SHP77 (cell line): Measurements from ENCODE around the gene VAPA.

Experiments
- DNase-seq, 2 experiments: peaks; one replicate each; lab custom pipeline; 2025; lab: John Stamatoyannopoulos, UW

VAPA gene

DNA sequence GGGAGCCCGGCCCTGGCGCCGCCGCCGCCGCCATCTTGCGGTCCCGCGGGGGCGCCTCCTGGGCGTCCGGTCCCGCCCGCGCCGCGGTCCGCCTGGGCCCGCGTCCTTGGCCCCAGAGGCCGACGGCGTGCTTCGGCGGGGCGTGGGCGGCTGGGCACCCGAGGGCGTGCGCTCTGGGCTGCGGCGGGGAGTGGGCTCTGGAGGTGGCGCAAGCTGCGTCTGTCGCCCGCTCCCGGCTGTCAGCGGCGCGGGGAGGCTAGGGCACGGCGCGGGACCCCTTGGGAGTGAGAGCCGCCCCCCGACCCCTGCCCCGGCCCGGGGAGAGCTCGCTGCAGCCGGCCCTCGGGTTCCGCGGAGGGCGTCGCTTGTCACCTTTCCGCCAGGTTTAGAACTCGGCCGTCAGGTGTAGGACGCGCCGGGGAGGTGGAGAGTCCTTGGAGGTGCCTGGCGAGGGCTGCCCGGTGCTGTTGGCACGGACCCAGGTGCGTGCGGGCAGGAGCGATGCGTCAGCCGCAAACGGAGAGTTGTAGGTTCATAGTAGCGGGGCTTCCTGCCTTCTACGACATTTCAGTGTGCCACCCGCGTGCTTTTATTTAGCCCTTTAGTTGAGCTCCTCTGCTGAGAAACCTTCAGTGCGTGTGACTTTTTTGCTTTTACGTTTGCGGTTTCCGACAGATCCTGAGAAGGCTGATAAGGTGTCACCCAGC lies 921 bp downstream of the VAPA start:
- peak; percentile 7 to 39 for DNase-seq

DNA sequence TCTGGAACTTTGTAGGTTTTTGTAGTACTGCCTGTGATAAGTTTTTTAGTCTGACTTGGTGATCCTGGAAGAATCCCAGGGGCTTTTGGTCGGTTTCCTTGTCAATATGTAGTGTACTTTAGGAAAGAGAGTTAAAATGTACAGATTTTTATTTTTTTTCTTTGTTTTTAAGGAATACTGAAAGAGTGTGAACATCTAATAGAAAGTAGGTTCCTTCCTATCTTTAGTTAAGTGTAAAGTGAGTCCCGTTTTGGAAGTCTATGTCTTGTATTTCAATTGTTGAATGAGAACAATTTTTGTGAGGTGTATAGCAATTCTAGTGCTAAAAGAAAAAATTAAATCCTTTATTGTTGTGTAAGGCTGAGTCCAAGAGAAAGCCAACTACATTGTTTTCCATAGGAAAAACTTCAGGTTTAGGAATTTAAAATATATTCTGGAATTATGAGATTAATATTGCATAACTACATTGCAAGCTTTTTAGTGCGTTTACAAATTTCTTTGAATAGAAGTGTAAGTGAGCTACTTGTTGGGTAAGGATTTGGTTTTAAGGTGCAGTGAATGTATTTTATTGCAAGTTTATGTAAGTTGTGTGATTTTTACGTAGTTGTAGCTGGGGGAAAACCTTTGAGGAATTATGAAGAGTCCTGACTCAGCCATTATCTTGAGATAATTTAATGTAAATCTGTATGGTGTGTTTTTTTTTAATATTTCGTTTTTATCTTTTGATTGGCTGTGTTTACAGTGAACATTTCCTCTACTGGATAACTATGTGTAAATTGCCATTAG lies 1.7 kb downstream of the VAPA start:
- DNase-seq, result no peak

DNA sequence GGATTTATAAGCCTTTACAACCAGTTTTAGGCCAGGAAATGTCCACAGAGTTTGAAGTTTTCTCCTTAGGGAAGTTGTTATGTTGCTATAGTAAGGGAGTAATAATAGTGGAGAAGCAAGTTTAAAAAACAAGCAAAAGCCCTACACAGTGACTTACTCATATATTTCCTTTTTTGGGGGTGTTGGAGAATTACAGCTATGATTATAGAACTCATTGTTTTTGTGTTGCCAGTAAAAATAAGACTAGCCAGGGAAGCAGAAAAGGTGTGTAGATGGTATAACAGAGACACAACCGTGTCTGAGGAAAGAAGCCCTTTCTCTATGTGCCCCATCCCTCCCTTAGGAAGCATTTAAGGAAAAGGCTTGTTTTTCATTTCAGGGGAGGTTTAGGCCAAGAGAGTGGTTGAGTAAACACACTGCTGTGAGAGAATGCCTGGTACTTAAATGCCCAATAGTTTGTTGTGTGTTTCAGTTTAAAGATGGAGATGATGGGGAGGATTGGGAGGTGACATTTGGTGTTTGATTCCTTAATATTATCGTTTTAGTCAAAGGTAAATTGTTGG lies 2.3 kb downstream of the VAPA start:
- no peak for DNase-seq

DNA sequence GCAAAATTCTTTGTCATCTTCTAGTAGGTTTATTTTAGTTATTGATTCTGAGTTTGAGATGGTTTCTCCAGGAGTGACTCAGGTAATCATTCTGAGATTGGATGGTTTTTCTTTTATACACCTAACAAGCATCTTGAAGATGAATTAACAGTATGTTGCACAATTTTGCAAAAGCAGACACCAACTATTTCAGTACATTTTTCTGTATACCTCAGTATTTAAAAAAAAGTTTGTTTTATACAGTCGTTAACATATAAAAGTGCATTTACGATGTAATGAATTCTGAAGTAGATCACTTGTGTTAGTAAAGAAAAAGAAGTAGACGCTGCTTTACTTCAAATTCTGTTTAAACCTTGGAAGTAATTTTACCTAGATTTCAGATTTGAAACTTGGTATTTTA lies 3.0 kb downstream of the VAPA start:
- DNase-seq, result no peak

DNA sequence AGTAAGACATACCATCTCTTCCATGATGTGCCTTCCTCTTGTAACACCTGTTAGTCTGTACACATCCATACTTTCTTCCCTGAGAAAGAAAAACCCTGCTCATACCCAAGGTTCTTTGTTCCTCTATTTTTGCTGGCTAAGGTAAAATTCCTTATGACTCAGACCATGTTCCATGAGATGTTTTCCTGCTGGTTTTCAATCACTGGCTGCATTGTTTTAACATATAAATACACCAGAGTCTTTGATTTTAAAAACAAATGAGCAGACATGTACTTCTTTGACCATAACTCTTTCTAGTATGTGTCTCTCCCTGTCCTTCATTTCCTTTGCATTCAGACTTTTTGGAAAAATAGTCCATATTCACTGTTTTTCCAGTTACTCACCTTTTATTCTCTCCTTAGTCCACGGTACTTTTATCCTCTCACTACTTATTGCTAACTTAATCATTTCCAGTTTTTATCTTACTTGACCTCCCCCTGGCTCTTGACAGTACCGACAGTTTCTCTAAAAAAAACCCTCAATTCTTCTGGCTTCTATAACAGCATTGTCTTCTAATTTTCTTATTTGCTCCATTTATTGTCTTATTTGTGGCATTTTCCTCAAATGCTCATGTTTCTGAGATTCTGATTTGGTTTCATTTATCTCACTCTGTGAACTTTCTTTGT lies 4.3 kb downstream of the VAPA start:
- DNase-seq, result no peak

DNA sequence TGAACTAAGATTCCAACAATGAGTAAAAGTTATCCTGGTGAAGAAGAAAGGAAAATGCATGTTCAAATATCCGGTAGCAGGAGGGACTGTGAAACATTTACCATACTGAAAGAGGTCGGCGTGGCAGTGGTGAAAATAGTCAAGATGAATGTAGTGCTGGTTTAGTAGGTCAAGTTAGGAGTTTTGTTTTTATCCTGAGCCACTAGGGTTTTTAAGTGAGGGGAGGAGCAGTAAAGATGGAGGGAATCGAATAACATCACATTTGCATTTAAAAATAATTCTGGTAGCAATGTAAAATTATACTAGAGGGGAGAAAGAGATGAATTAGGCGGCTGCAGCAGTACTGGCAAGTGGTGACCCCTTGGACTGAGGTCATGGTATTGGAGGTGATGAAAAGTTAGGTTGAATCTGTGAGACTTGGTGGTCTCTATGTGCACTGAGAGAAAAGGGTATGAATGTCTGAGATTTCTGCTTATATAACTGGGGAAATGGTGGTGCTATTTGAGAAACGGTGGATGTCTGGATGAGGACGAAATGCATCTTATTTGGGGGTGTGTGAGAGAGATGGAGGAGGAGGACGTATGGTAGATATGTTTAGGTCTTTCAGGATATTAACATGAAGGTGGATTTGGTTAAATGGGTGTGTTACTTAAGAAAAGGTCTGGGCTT lies 5.9 kb downstream of the VAPA start:
- no peak for DNase-seq

DNA sequence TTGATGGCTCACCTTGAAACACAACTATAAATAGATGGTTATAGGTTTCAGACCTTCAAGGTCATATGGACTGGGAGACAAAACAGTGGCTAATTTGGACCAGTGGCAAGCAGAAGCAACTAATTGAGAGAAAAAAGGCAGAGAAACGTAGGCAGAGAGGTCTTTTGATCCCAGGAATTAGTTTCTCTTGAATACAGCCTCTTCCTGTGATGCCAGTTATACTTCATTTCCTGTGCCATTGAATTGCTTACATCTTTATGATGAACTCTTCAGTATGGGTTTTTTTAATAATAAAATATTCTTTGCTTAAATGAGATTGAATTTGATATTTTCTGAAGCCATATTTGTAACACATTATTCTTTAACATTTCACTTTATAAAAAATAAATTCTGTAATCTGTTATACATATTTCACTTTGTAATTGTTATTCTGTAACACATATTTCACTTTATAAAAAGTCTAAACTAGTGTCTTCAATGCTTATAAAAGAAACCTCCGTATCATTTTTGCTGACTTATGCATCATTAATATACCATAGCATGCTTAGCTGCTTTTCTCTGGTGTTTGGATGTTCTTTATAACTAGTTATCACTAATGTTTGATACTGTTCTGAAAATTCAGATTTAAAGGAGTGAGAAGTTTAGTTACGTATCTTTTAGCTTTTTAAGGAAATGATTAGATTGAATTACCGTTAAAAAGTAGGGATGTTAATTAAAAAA lies 8.9 kb downstream of the VAPA start:
- no peak for DNase-seq

DNA sequence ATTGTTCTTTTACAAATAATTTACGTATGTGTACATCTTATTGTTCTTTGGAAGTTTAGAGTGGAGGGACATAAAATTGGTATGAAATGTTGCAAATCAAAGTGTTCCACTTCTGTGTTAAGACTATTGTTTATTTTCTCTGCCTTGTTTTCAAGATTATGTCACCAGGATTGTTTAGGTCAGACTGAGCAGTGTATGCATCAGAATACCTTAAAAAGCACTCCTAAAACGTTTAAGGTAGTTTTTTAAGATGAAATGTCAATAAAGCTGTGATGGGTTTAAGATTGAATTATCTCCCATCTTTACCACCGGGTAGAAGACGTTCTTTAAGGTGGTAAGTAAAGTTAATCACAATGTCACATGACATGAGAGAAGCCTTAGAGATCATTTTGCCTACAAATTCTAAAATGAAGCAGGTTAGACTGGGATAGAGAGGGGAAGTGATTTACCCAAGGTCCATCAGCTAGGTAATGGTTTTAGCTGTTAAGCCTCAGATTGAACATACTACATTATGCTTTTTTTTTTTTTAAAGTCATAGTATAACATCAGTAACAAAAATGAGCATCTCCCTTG lies 10.6 kb downstream of the VAPA start:
- DNase-seq, result no peak

DNA sequence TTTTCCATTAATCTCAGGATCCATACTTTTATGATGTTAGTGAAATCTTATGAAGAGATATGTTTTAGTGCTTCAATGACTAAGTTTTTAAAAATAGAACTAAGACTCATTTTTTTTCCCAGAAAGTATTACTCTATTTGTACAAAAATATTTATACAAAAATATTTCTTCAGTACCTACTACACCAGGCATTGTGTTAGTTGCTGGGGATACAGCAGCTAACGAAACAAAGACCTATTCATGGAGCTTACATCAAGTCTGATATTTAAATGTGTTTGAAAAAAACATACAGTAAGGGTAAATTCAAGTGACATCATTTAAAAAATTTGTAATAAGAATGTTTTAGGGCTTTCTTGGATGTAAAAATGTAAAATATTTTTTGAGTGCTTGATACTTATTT lies 11.6 kb downstream of the VAPA start:
- no peak for DNase-seq

DNA sequence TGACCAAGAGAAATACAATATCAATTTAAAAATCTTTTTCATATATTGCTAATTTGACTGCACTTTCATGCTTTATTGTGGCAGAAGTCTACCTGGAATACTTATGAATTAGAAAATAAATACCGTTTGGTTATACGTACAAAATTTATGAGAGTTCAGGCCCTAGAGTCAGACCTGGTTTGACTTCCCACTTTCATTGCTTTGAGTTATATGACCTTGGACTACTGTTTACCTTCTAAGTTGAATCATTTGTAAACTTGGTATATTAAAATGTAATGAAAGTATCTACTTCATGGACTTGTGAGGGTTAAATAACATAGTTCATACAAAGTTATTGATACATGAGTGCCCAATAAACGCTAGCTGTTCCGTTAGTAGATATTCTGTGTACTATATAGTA lies 12.0 kb downstream of the VAPA start:
- DNase-seq, result no peak

DNA sequence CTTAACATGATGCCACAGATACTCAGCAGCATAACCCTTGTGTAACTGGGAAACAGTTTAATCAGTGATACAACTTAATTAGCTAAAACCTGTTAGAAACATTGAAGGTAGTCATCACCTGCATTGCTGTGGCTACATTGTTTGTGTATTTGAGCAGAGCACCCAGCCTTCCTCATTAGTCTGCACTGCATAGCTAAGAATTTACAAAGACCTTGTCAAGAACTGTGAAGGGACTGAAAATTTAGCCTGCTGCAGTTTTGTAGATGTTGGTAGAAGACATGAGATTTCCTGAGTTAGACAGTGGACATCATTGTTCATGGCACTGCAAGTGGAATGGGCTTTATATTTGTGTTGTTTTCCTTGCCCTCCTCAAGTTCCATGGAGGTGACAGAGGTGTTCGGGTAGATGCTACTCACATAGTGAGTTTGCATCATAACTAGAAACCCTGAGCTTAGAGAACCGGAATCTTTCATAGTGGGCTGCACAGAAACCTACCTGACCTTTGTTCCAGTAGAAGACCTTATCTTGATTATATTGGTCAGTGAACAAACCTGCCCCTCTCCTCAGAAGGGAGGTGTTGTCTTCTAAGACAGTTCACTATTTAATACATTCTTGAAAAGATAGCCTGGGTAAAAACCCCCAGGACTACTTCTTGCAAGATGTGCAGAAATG lies 12.5 kb downstream of the VAPA start:
- no peak for DNase-seq

DNA sequence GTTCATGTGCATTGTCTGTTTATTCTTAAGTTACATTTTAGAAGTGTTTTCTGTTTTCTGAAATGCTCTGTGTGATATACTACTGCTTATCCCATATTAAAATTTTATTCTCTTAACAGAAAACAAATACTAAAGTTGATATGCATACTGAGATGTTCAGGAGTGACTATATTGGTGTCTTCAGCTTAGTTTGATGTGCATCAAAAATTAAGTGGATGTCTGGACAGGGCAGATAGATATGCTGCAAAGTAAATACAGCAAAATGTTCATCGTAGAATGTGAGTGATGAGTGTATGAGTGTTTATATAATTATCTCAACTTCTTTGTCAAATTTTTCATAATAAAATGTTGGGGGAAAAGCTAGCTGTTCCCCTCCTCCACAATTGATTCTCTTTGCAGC lies 13.2 kb downstream of the VAPA start:
- no peak for DNase-seq

DNA sequence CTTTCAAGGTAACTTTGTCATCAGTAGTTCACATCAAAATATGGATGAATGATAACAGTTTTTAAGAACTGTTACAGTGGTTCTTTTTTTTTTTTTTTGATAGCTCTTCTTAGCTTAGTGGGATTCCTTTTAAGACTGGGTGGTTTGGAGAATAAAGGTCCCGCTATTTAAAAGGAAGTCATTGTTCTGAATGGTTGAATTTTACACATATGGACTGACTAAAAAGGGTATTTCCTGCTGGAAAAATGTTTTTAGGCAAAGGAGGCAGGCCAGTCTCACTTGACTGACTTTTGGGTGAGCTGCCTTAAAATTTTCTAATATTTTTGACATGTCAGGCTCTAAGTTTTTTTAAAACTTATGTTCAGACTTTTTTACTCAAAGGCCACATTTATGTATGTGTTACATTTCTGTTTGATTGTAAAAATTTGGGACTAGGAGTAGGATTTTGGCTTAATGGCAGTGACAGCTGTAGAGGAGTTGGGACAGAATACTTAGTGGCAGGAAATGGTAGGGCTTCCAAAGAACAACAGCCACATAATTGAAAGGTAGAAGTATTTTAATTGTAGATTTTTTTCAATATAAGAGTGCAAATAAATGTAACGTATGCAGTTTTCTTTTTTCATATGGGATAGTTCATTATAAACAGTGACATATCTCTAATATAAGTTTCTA lies 13.7 kb downstream of the VAPA start:
- no peak for DNase-seq

DNA sequence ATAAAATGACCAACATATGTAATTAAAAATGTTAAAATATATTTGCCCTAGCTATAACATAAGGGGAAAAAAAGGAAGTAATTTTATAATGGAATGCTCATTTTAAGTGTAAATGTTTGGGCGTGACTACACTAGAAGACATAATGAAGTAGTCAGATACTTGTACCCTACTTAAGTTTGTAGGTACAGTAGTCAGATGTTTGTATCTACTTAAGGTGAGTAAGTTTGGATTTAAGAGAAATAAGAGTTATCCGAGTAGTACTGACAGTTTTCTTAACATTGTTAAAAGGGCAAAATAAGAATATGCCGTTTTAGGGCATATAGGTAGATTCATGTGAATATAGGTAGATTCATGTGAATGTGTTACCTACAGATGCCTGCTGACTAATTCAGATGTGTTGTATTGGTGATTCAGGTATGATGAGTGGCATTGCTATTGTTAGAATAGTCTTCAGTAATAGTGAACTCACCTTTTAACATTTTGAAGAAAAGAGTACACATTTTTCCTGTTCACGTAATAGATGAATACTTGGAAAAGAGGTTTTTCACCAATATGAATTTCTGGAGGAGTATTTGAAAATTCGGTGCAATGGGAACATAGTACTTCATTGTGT lies 14.9 kb downstream of the VAPA start:
- DNase-seq, result no peak

DNA sequence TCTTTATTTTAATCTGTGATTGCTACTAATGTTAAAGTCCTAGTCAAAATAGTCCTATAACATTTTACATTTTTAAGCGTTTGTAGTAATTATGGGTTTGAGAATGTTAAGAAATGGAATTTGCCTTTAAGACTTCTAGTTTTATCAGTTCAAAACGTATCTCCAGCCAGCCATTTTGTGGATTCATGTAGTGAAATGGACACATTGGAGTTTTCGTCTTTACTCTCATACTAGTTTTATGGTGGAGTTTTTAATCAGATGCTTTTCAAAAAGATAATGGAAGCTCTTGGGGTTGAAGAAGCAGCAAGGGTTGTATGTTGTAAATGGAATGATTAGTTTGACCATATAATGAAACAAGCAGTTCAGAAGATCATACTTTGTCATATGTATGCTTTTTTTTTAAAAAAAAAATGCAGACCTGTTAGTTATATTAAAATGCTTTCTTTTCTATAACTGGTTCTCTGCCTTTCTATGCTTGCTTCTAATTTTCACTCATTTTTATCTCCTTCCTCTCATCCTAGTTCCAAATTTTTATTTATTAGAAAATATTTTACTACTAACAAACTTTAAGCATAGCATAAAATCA lies 16.6 kb downstream of the VAPA start:
- DNase-seq, result no peak

DNA sequence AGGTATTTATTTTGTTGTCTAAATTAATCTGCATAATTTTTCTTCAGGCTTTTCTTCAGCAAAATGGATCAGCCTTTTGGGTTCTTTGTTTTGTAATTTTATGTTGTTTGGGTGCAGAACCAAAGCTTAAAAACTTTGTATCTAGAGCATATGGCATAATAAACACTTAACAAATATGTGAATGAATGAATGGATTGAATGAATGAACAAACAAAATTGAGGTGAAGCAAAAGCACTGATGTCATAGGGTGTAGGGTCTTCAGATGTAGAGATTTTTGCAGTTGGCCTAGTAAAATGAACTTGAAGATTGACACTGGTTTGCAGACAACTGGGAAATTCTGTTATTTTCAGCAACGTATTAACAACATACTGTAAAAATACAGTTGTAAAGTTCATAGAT lies 17.3 kb downstream of the VAPA start:
- no peak for DNase-seq

DNA sequence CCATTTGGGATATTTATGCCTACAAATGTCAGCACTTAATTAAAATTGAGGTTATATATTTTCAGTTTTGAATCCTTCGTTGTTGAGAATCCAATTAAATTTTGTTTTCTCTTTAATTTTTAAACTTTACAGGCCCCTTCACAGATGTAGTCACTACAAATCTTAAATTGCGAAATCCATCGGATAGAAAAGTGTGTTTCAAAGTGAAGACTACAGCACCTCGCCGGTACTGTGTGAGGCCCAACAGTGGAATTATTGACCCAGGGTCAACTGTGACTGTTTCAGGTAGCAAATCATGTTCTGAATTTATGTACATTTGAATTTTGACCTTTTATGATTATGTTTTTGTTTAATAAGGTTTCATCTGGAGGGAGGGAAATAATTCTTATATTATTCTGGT lies 17.9 kb downstream of the VAPA start:
- DNase-seq, result no peak

DNA sequence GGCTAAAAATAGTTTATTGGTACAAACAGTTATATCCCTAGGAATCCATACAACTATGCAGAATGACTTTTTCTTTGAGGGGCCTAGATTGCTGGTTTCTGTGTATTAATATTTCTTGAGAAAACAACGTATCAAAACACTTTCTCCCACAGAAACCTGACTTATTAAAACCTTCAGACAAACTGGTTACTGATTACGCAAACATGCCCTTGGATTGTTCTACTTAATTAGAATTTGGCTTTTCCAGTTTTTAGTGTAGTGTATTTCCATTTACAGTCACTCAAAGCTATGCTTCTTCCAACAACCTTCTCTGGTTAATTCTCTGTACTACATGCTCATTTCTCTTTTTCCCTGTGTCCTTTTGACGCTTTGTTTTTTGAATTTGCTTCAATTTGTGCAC lies 20.0 kb downstream of the VAPA start:
- DNase-seq, result no peak

DNA sequence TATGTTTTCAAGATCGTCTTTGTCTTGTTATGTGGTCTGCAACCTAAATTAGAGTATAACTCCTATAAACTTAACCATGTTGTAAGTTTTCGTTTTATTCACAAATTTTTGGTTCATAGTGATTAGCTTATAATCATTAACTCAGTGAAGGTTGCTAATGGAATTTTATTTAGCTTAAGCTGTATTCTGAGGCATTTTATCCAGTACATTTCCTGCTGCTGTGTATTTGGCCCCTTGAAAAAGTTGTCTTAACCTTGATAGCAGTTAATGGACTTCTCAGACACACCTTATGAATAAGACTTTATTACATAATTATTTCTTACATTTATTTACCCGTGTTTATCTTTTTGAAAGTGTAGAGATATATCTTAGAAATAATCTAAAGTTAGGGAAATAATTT lies 20.5 kb downstream of the VAPA start:
- DNase-seq, result no peak
